CD14-positive monocyte (primary cell): Measurements from ENCODE around the gene ARL4D. TPM values are rescaled to one million over a fixed set of nuclear protein-coding genes. Genes with fewer than 3 reads are reported as not detected.

Source experiments
- DNase-seq, 3 donors: peaks; one replicate each; pipeline ENCODE4 v3.0.0-alpha.2; 2011 to 2022
- H2AFZ ChIP-seq: 2 replicates; pipeline ENCODE4 v1.6.0; 2012; ENCODE audit warnings: mild to moderate bottlenecking, low read depth, low read length, inconsistent platforms; ENCODE audit not compliant: insufficient read depth, poor library complexity, severe bottlenecking
- H3K27ac ChIP-seq, 2 donors: 1 replicate in 1 of 2; 2 replicates in 1 of 2; pipeline ENCODE4 v1.5.1; 2012 to 2013; ENCODE audit warnings: low read length in 2 of 2, control low read depth in 1 of 2, inconsistent platforms in 1 of 2, low read depth in 1 of 2, mild to moderate bottlenecking in 1 of 2
- H3K27me3 ChIP-seq, 2 donors: one replicate each; pipeline versions ENCODE4 v1.6.0 to v1.6.1; 2011 to 2013; ENCODE audit warnings: low read length in 2 of 2; ENCODE audit not compliant: control insufficient read depth in 2 of 2, insufficient read depth in 2 of 2
- H3K36me3 ChIP-seq, 2 donors: replicated peaks in 1 of 2; 1 replicate in 1 of 2; 2 replicates in 1 of 2; pipeline versions ENCODE4 v1.5.1 to v1.6.1; 2012 to 2013; ENCODE audit warnings: low read length in 2 of 2, control low read depth in 1 of 2, inconsistent platforms in 1 of 2, mild to moderate bottlenecking in 1 of 2; ENCODE audit not compliant: insufficient read depth in 2 of 2, control insufficient read depth in 1 of 2
- H3K4me1 ChIP-seq, 2 donors: 1 replicate in 1 of 2; 2 replicates in 1 of 2; pipeline versions ENCODE4 v1.5.1 to v1.6.1; 2012 to 2013; ENCODE audit warnings: low read length in 2 of 2, control low read depth in 1 of 2, inconsistent platforms in 1 of 2, mild to moderate bottlenecking in 1 of 2, moderate library complexity in 1 of 2; ENCODE audit not compliant: insufficient read depth in 2 of 2, control insufficient read depth in 1 of 2
- H3K4me2 ChIP-seq: replicated peaks from 2 replicates; pipeline ENCODE3; 2012; ENCODE audit warnings: low read length, moderate library complexity, mild to moderate bottlenecking; ENCODE audit not compliant: poor library complexity, severe bottlenecking; ENCODE audit errors: extremely low read depth
- H3K4me3 ChIP-seq, 3 experiments: fragments of 200-600 bp in 1 of 3; sonication (generic) in 1 of 3; replicated peaks in 1 of 3; 1 replicate in 2 of 3; 2 replicates in 1 of 3; pipeline ENCODE4 v1.5.1; 2011 to 2013; ENCODE audit warnings: low read length in 3 of 3, mild to moderate bottlenecking in 3 of 3, control low read depth in 2 of 3, low read depth in 2 of 3, inconsistent platforms in 1 of 3, moderate library complexity in 1 of 3
- H3K79me2 ChIP-seq: 2 replicates; pipeline ENCODE4 v1.6.0; 2012; ENCODE audit warnings: mild to moderate bottlenecking, control low read depth, inconsistent platforms, low read length, moderate library complexity; ENCODE audit not compliant: insufficient read depth
- H3K9ac ChIP-seq: 2 replicates; pipeline ENCODE4 v1.6.0; 2017; ENCODE audit warnings: low read length, mild to moderate bottlenecking; ENCODE audit not compliant: insufficient read depth, poor library complexity, severe bottlenecking
- H3K9me3 ChIP-seq, 2 donors: replicated peaks in 1 of 2; 1 replicate in 1 of 2; 2 replicates in 1 of 2; pipeline versions ENCODE4 v1.5.1 to v1.6.1; 2012 to 2013; ENCODE audit warnings: low read length in 2 of 2, control low read depth in 1 of 2; ENCODE audit not compliant: control insufficient read depth in 1 of 2, insufficient read depth in 1 of 2
- H4K20me1 ChIP-seq: 2 replicates; pipeline ENCODE4 v1.6.0; 2012; ENCODE audit warnings: mild to moderate bottlenecking, low read length, control low read depth, moderate library complexity; ENCODE audit not compliant: insufficient read depth
- H3K27ac Mint-ChIP-seq, 7 donors: one replicate each; pipeline ENCODE4 v1.8.0; 2020; ENCODE audit warnings: mild to moderate bottlenecking in 7 of 7, mixed read lengths in 7 of 7, moderate library complexity in 6 of 7, inconsistent platforms in 2 of 7
- H3K27me3 Mint-ChIP-seq, 3 donors: one replicate each; pipeline ENCODE4 v1.8.0; 2021 to 2022; ENCODE audit warnings: low read depth in 3 of 3, mild to moderate bottlenecking in 3 of 3, mixed read lengths in 3 of 3, moderate library complexity in 3 of 3, inconsistent platforms in 1 of 3
- H3K36me3 Mint-ChIP-seq, 2 donors: one replicate each; pipeline ENCODE4 v1.8.0; 2020; ENCODE audit warnings: mixed read lengths in 2 of 2, inconsistent platforms in 1 of 2, mild to moderate bottlenecking in 1 of 2
- H3K4me1 Mint-ChIP-seq: one replicate; pipeline ENCODE4 v1.8.0; 2020; ENCODE audit warnings: mild to moderate bottlenecking, mixed read lengths
- H3K4me3 Mint-ChIP-seq, 2 donors: one replicate each; pipeline ENCODE4 v1.8.0; 2020; ENCODE audit warnings: mild to moderate bottlenecking in 2 of 2, mixed read lengths in 2 of 2, moderate library complexity in 1 of 2
- H3K9me3 Mint-ChIP-seq, 7 donors: one replicate each; pipeline ENCODE4 v1.8.0; 2020 to 2022; ENCODE audit warnings: mixed read lengths in 7 of 7, mild to moderate bottlenecking in 6 of 7, moderate library complexity in 6 of 7, inconsistent platforms in 2 of 7
- WGBS: methylation state at CpG from one replicate; pipeline ENCODE4 v1.1.5; 2013; ENCODE audit warnings: missing lambda C conversion rate; ENCODE audit not compliant: insufficient coverage; 5-methylcytosine and 5-hydroxymethylcytosine counted together
- intact Hi-C, 2 donors: fragments of 100-400 bp; cut with micrococcal nuclease; formaldehyde crosslinking; loops; one replicate each; pipeline versions ENCODE4 v1.15.0 to v1.15.1; 2023
- polyA plus RNA-seq, 3 donors: library from polyadenylated mRNA; depleted of rRNA in 1 of 3; unstranded in 2 of 3; stranded (reverse) in 1 of 3; fragments of 300-500 nt in 2 of 3; fragments of >200 nt in 1 of 3; fragmentation: Illumina TruSeq in 2 of 3; gene quantifications; 1 replicate in 2 of 3; 2 replicates in 1 of 3; pipeline ENCODE4 v1.2.3, GENCODE V29; 2012 to 2021
- TF ChIP-seq, protein P1 (sequence below): fragments of 200-600 bp; IDR thresholded peaks from one replicate; pipeline ENCODE4 v1.8.0; 2022; ENCODE audit warnings: antibody characterized with exemption, mild to moderate bottlenecking

The ARL4D gene
- polyA plus RNA-seq, 3 donors: 0.75 to 2.4 (median 1.7) TPM

DNA sequence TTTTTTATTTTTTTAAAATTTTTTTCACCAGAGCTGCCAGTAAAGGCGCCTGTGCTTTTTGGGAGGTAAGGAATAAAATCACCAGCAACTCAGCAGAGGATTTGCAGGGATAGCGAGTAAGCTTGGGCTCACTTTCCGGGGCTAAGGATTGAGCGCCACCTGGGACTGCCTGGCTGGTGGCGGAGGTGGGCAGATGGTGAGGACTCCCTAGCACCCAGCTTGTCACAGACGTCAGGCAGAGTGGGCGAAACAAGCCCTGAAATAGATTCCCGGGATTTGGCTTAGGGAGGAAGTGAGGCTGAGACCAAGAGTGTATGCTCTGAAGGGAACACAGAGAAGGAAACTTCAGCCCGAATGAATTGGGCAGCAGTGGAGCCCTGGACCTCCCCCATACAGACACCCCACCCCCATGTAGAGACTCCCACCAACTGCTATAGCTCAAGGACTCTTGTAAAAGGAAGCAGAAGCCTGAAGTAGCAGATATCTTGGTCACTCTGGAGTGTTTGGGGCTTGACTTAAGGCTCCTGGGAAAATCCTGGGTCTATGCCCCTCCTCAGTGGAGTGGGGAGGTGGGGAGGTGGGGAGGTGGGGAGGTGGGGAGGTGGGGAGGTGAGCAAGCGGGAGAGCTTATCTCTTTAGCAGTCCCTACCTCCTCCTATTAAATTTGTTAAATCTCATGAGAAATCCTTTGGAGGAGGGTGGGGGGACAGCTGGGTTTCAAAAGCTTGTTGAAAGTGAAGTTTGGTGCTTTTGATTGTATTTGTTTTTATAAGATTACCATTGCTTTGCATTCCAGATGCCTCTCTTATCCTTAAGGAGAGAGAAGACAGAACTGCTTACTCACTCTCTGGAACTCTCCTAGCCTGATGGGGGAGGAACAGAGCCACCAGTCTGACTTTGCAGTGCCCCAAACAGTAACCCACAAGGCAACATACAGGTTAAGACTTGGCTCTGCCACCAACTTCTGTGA lies 8.2 kb downstream of the ARL4D start:
- no peak for DNase-seq
- intact Hi-C loops: no loop called here
- Histone ChIP-seq H3K27me3 (no peaks in the 10 kb centered on the region), H3K9ac (no peak overlapping the region), H3K36me3 (no peaks in the 10 kb centered on the region), H3K27ac (no peak overlapping the region), H4K20me1 (no peaks in the 10 kb centered on the region), H3K9me3 (no peaks in the 10 kb centered on the region), H3K4me3 (no peak overlapping the region), H2AFZ (no peak overlapping the region), H3K79me2 (no peaks in the 10 kb centered on the region), H3K4me1 (no peaks in the 10 kb centered on the region), H3K4me2 (no peak overlapping the region)
- Mint-ChIP-seq H3K27me3 (peaks cover 13 to 27% (median 15%) of the 10 kb centered on the region in 3 donors), H3K27ac (no peak overlapping the region), H3K4me3 (no peak overlapping the region), H3K9me3 (peaks cover 0 to 2% (median 0%) of the 10 kb centered on the region in 7 donors), H3K4me1 (peaks cover 7% of the 10 kb centered on the region), H3K36me3 (no peaks in the 10 kb centered on the region)
- TF ChIP-seq, protein P1, sequence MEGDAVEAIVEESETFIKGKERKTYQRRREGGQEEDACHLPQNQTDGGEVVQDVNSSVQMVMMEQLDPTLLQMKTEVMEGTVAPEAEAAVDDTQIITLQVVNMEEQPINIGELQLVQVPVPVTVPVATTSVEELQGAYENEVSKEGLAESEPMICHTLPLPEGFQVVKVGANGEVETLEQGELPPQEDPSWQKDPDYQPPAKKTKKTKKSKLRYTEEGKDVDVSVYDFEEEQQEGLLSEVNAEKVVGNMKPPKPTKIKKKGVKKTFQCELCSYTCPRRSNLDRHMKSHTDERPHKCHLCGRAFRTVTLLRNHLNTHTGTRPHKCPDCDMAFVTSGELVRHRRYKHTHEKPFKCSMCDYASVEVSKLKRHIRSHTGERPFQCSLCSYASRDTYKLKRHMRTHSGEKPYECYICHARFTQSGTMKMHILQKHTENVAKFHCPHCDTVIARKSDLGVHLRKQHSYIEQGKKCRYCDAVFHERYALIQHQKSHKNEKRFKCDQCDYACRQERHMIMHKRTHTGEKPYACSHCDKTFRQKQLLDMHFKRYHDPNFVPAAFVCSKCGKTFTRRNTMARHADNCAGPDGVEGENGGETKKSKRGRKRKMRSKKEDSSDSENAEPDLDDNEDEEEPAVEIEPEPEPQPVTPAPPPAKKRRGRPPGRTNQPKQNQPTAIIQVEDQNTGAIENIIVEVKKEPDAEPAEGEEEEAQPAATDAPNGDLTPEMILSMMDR: no peak
- whole genome bisulfite sequencing: 95% methylated on average over 6 of the region's 10 CpGs

DNA sequence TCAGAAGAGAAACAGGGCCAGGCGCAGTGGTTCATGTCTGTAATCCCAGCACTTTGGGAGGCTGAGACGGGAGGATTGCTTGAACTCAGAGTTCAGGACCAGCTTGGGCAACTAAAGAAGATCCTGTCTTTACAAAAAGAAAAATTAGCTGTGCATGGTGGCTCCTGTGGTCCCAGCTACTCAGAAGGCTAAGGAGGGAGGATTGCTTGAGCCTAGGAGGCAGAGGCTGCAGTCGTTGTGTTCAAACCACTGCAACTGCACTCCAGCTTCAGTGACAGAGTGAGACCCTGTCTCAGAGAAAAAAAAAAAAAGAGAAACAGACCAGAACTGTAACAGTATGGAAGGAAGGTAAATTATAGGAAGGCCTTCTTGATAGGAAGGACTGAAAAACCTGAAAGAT lies 10.3 kb downstream of the ARL4D start:
- intact Hi-C loops: no loop called here
- no peaks in the 10 kb centered on the region for H3K79me2 ChIP-seq
- no peak overlapping the region for H2AFZ ChIP-seq
- no peak overlapping the region for H3K4me3 ChIP-seq
- 95% methylated on average over 2 of the region's 3 CpGs for WGBS
- no peaks in the 10 kb centered on the region for H3K36me3 Mint-ChIP-seq
- H3K27me3 Mint-ChIP-seq: peaks cover 10 to 25% (median 14%) of the 10 kb centered on the region in 3 donors
- H3K36me3 ChIP-seq: no peaks in the 10 kb centered on the region
- peaks cover 0 to 2% (median 0%) of the 10 kb centered on the region in 7 donors for H3K9me3 Mint-ChIP-seq
- no peaks in the 10 kb centered on the region for H3K4me1 ChIP-seq
- H3K27me3 ChIP-seq: no peaks in the 10 kb centered on the region
- H3K9ac ChIP-seq: no peak overlapping the region
- no peak overlapping the region for H3K4me2 ChIP-seq
- H3K9me3 ChIP-seq: no peaks in the 10 kb centered on the region
- TF ChIP-seq, protein P1: no peak
- H3K27ac Mint-ChIP-seq: no peak overlapping the region
- peaks cover 7% of the 10 kb centered on the region for H3K4me1 Mint-ChIP-seq
- DNase-seq: no peak
- no peak overlapping the region for H3K27ac ChIP-seq
- no peaks in the 10 kb centered on the region for H4K20me1 ChIP-seq
- H3K4me3 Mint-ChIP-seq: no peak overlapping the region
